ENCODE measurements around the gene TCHP. TPM values are rescaled to one million over a fixed set of nuclear protein-coding genes. Genes with fewer than 3 reads are reported as not detected.

Gene TCHP
- total RNA-seq = 26.2 TPM

GRCh38 chr12:109899783-109900751 is at the start of gene TCHP:
Gene TCHP (plus strand): TSS chr12:109900274. CDS start chr12:109903027, 2,753 bp downstream.

GRCh38 chr12:109880043-109880931 is 19.8 kb upstream of the TCHP start, which contains the start of gene GLTP:
Gene GLTP (minus strand): TSS chr12:109880541. CDS start chr12:109880374, 167 bp downstream.

Other genes starting within 250 kb of the TCHP start
- 25.1 TPM for gene FAM222A, start 186.4 kb upstream of the TCHP start, total RNA-seq
- gene TRPV4, start 66.9 kb upstream of the TCHP start, total RNA-seq = 1.4 TPM
- gene GLTP, start 19.7 kb upstream of the TCHP start, total RNA-seq = 46.0 TPM
- 62.7 TPM for gene GIT2, start 96.1 kb downstream of the TCHP start, total RNA-seq
- 60.2 TPM for gene ANKRD13A, start 99.2 kb downstream of the TCHP start, total RNA-seq
- 46.6 TPM for gene C12orf76, start 148.2 kb downstream of the TCHP start, total RNA-seq
- 54.5 TPM for gene IFT81, start 224.1 kb downstream of the TCHP start, total RNA-seq

Measured in camera-type eye (tissue), 1 donor.